ENCODE data around the gene ENTPD6.

DNA sequence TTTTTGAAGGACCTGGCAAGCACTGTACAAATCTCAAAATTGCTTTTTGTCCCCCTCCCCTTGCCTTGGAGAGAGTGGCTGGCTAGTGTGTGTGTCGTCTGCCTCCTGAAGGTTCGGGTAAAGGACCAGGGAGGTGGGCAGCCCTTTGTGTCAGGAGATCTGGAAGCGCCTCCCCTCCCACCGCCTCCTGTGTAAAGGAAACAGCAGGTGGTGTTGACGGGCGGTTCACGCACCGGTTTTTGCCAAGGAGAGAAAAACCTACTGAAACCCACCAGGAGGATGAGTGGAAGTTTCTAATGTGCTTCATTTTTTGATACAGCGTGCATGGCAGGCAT, 1.2 kb downstream of the ENTPD6 start:
- TF ChIP-seq CTCF (conservative IDR thresholded peaks at IDR 0.05; ENCODE audit: low read depth, low read length) (no peak), EZH2 (IDR thresholded peaks at IDR 0.05; ENCODE audit: low read length, unreplicated experiment) (no peak)
